Stimulated activated CD8-positive, alpha-beta memory T cell treated with anti-CD3 and anti-CD28 coated beads, Interleukin-12 subunit alpha, Interleukin-12 subunit beta, amount 100 ng/mL, for 24 hours (primary cell): Measurements from ENCODE around the gene MAP6.
"Not testable (repeated sequence)": the region's sequence is repeated elsewhere in the genome, so short reads cannot be mapped to it uniquely, and the experiment has no call there.

Experiments
- DNase-seq: peaks from one replicate; pipeline ENCODE4 v3.0.0-alpha.2; 2020; ENCODE audit errors: extremely low read depth

Gene MAP6

GRCh38 chr11:75668451-75669297, at the start of gene MAP6:
MAP6 (minus strand) TSS chr11:75669038; CDS start chr11:75668369, 669 bp downstream.
- DNase-seq = no peak

GRCh38 chr11:75717608-75718418, 49.0 kb upstream of the MAP6 start, which contains the start of gene MOGAT2:
MOGAT2 (plus strand) TSS chr11:75717838; CDS start chr11:75717889, 51 bp downstream.
- DNase-seq = no peak

GRCh38 chr11:75716659-75717058, 47.8 kb upstream of the MAP6 start:
- DNase-seq = no peak

- DNase-seq = no peak
Observed at GRCh38 chr11:75715688-75716087, 46.9 kb upstream of the MAP6 start.

- DNase-seq = no peak
Observed at GRCh38 chr11:75714211-75714610, 45.4 kb upstream of the MAP6 start.

GRCh38 chr11:75706260-75706729, 37.5 kb upstream of the MAP6 start:
- peak; percentile 25 for DNase-seq

- DNase-seq = no peak
Observed at GRCh38 chr11:75705541-75705940, 36.7 kb upstream of the MAP6 start.

GRCh38 chr11:75703695-75704237, 34.9 kb upstream of the MAP6 start:
- no peak for DNase-seq

GRCh38 chr11:75700940-75701339, 32.1 kb upstream of the MAP6 start:
- DNase-seq = no peak

- DNase-seq = no peak
Observed at GRCh38 chr11:75697906-75698581, 29.2 kb upstream of the MAP6 start.

- no peak for DNase-seq
Observed at GRCh38 chr11:75691804-75692203, 23.0 kb upstream of the MAP6 start.

- DNase-seq = no peak
Observed at GRCh38 chr11:75689863-75690609, 21.2 kb upstream of the MAP6 start.

GRCh38 chr11:75683856-75684255, 15.0 kb upstream of the MAP6 start:
- not testable (repeated sequence) for DNase-seq

- no peak for DNase-seq
Observed at GRCh38 chr11:75679566-75679965, 10.7 kb upstream of the MAP6 start.

- no peak for DNase-seq
Observed at GRCh38 chr11:75678620-75679259, 9.9 kb upstream of the MAP6 start.

- DNase-seq = no peak
Observed at GRCh38 chr11:75677909-75678308, 9.1 kb upstream of the MAP6 start.

- no peak for DNase-seq
Observed at GRCh38 chr11:75677275-75677674, 8.4 kb upstream of the MAP6 start.

GRCh38 chr11:75673977-75674582, 5.2 kb upstream of the MAP6 start:
- no peak for DNase-seq

GRCh38 chr11:75667831-75668450, 897 bp downstream of the MAP6 start:
- DNase-seq = no peak
